WTC11 (cell line): ENCODE data around the gene SLC22A4. TPM values are rescaled to one million over a fixed set of nuclear protein-coding genes. Genes with fewer than 3 reads are reported as not detected.

Experiments used
- ATAC-seq: fragments of 200-7000 bp; cut with Tn5 transposase; 2 replicates; pipeline ENCODE4 v1.10.0; 2021; ENCODE audit warnings: mild to moderate bottlenecking, moderate library complexity
- CTCF ChIA-PET: fragments of 300-600 bp; sonication (Branson Sonifier 250); formaldehyde crosslinking; loops from one replicate; lab custom pipeline; 2021; ENCODE audit warnings: antibody characterized with exemption; lab: Charles Lee
- POLR2A ChIA-PET: fragments of 350-600 bp; sonication (Branson Sonifier 250); formaldehyde crosslinking; loops from one replicate; lab custom pipeline; 2021; ENCODE audit warnings: antibody characterized with exemption; lab: Charles Lee
- DNase-seq: peaks from one replicate; pipeline ENCODE4 v3.0.0; 2021; ENCODE audit warnings: low spot score
- H3K27ac Mint-ChIP-seq: 2 replicates; pipeline ENCODE4 v1.8.0; 2021; ENCODE audit warnings: mixed read lengths
- H3K27me3 Mint-ChIP-seq: 2 replicates; pipeline ENCODE4 v1.8.0; 2021; ENCODE audit warnings: low read depth, mild to moderate bottlenecking, moderate library complexity, mixed read lengths
- H3K36me3 Mint-ChIP-seq: 2 replicates; pipeline ENCODE4 v1.8.0; 2021; ENCODE audit warnings: mixed read lengths
- H3K4me1 Mint-ChIP-seq: 2 replicates; pipeline ENCODE4 v1.8.0; 2022; ENCODE audit warnings: mixed read lengths
- H3K4me3 Mint-ChIP-seq: 2 replicates; pipeline ENCODE4 v1.8.0; 2021; ENCODE audit warnings: mild to moderate bottlenecking, moderate library complexity, mixed read lengths
- H3K9me3 Mint-ChIP-seq: 2 replicates; pipeline ENCODE4 v1.8.0; 2021; ENCODE audit warnings: mixed read lengths
- ATF2 ChIP-seq: sonication (generic); formaldehyde crosslinking; IDR thresholded peaks from 2 replicates; pipeline ENCODE4 v1.8.1; 2022; ENCODE audit warnings: low read depth, missing genetic modification reagents, borderline replicate concordance
- CREM ChIP-seq: sonication (generic); formaldehyde crosslinking; IDR thresholded peaks from 2 replicates; pipeline ENCODE4 v1.8.1; 2022; ENCODE audit warnings: mild to moderate bottlenecking, missing genetic modification reagents, moderate library complexity
- ELF4 ChIP-seq: sonication (generic); formaldehyde crosslinking; IDR thresholded peaks from 2 replicates; pipeline ENCODE4 v1.8.1; 2022; ENCODE audit warnings: low read depth, mild to moderate bottlenecking, moderate library complexity, missing genetic modification reagents
- ETV6 ChIP-seq: sonication (generic); formaldehyde crosslinking; IDR thresholded peaks from 2 replicates; pipeline ENCODE4 v1.8.1; 2022; ENCODE audit warnings: mild to moderate bottlenecking, missing genetic modification reagents
- FOXP4 ChIP-seq: sonication (generic); formaldehyde crosslinking; IDR thresholded peaks from 2 replicates; pipeline ENCODE4 v1.8.0; 2022; ENCODE audit warnings: mild to moderate bottlenecking, missing genetic modification reagents
- GRHL2 ChIP-seq: fragments of 250-450 bp; sonication (Bioruptor Pico); IDR thresholded peaks from 2 replicates; pipeline ENCODE4 v1.8.0; 2022; ENCODE audit warnings: mild to moderate bottlenecking, moderate library complexity; ENCODE audit not compliant: insufficient replicate concordance, severe bottlenecking
- HMGXB4 ChIP-seq: sonication (generic); formaldehyde crosslinking; IDR thresholded peaks from 2 replicates; pipeline ENCODE4 v1.8.1; 2023; ENCODE audit warnings: mild to moderate bottlenecking, moderate library complexity, missing genetic modification reagents
- JUN ChIP-seq: sonication (generic); formaldehyde crosslinking; IDR thresholded peaks from 2 replicates; pipeline ENCODE4 v1.8.0; 2023; ENCODE audit warnings: mild to moderate bottlenecking, missing genetic modification reagents
- MLX ChIP-seq: sonication (generic); formaldehyde crosslinking; IDR thresholded peaks from 2 replicates; pipeline ENCODE4 v1.8.1; 2023; ENCODE audit warnings: mild to moderate bottlenecking, missing genetic modification reagents, moderate library complexity
- NFYB ChIP-seq: sonication (generic); formaldehyde crosslinking; conservative IDR thresholded peaks from 2 replicates; pipeline ENCODE4 v1.8.0; 2022; ENCODE audit warnings: low read depth, missing genetic modification reagents
- RELA ChIP-seq: sonication (generic); formaldehyde crosslinking; IDR thresholded peaks from 2 replicates; pipeline ENCODE4 v1.8.1; 2022; ENCODE audit warnings: missing genetic modification reagents, mild to moderate bottlenecking, borderline replicate concordance
- TEAD4 ChIP-seq: sonication (generic); formaldehyde crosslinking; IDR thresholded peaks from 2 replicates; pipeline ENCODE4 v1.8.0; 2022; ENCODE audit warnings: mild to moderate bottlenecking, missing genetic modification reagents
- USF2 ChIP-seq: sonication (generic); formaldehyde crosslinking; IDR thresholded peaks from 2 replicates; pipeline ENCODE4 v1.8.1; 2023; ENCODE audit warnings: mild to moderate bottlenecking, missing genetic modification reagents, moderate library complexity
- ZNF121 ChIP-seq: sonication (generic); formaldehyde crosslinking; IDR thresholded peaks from 2 replicates; pipeline ENCODE4 v1.8.0; 2023; ENCODE audit warnings: missing genetic modification reagents
- ZNF219 ChIP-seq: sonication (generic); formaldehyde crosslinking; IDR thresholded peaks from 2 replicates; pipeline ENCODE4 v1.8.0; 2023; ENCODE audit warnings: missing genetic modification reagents, mild to moderate bottlenecking, borderline replicate concordance
- ZNF281 ChIP-seq: sonication (generic); formaldehyde crosslinking; IDR thresholded peaks from 2 replicates; pipeline ENCODE4 v1.8.0; 2023; ENCODE audit warnings: mild to moderate bottlenecking, missing genetic modification reagents
- ZNF425 ChIP-seq: fragments of 250-450 bp; sonication (Bioruptor Pico); conservative IDR thresholded peaks from 2 replicates; pipeline ENCODE4 v1.9.0; 2021; ENCODE audit warnings: mild to moderate bottlenecking
- total RNA-seq: library from RNA; stranded (reverse); gene quantifications from 3 replicates; pipeline ENCODE4 v1.2.3, GENCODE V29; 2021

The SLC22A4 gene
- total RNA-seq, 1 experiment from 2014 or later: 0.35 TPM

GRCh38 chr5:132342291-132343180 lies 48.3 kb downstream of the SLC22A4 start:
- H3K27me3 Mint-ChIP-seq: peaks cover 5% of the 10 kb centered on the region
- ATAC-seq (no peak), DNase-seq (no peak)
- H3K36me3 Mint-ChIP-seq: peaks cover 23% of the 10 kb centered on the region
- ChIA-PET CTCF (no interaction called here), POLR2A (no interaction called here)
- H3K4me1 Mint-ChIP-seq: no peaks in the 10 kb centered on the region
- no peak overlapping the region for H3K27ac Mint-ChIP-seq
- H3K4me3 Mint-ChIP-seq: no peak overlapping the region
- TF ChIP-seq FOXP4 (CRISPR knock-in tag): no peak
- TF ChIP-seq ELF4 (CRISPR knock-in tag): no peak
- TF ChIP-seq ZNF219 (CRISPR knock-in tag): no peak
- TF ChIP-seq JUN (CRISPR knock-in tag): no peak
- TF ChIP-seq ZNF425 (CRISPR knock-in tag): no peak
- TF ChIP-seq ETV6: no peak
- no peak for TF ChIP-seq TEAD4 (CRISPR knock-in tag)
- TF ChIP-seq USF2: no peak
- TF ChIP-seq ATF2 (CRISPR knock-in tag): no peak
- no peak for TF ChIP-seq MLX (CRISPR knock-in tag)
- no peak for TF ChIP-seq CREM
- no peak for TF ChIP-seq HMGXB4 (CRISPR knock-in tag)
- no peak for TF ChIP-seq GRHL2 (CRISPR knock-in tag)
- H3K9me3 Mint-ChIP-seq: peaks cover 34% of the 10 kb centered on the region

GRCh38 chr5:132344775-132345514 lies 50.8 kb downstream of the SLC22A4 start:
- no peak for DNase-seq
- H3K27ac Mint-ChIP-seq: no peak overlapping the region
- TF ChIP-seq NFYB (CRISPR knock-in tag): no peak
- no peak for TF ChIP-seq ZNF281 (CRISPR knock-in tag)
- TF ChIP-seq RELA (CRISPR knock-in tag): no peak
- TF ChIP-seq ZNF121 (CRISPR knock-in tag): no peak
- ChIA-PET CTCF (interaction anchor here (1.7 kb wide), 1 partner anchor 72 kb away, joined by 4 read pairs; no protein-coding TSS in a partner anchor), POLR2A (no interaction called here)
- no peaks in the 10 kb centered on the region for H3K4me1 Mint-ChIP-seq
- no peak for ATAC-seq
- peaks cover 7% of the 10 kb centered on the region for H3K27me3 Mint-ChIP-seq
- H3K36me3 Mint-ChIP-seq: peaks cover 23% of the 10 kb centered on the region
- H3K9me3 Mint-ChIP-seq: peaks cover 32% of the 10 kb centered on the region
- H3K4me3 Mint-ChIP-seq: no peak overlapping the region
